Hematopoietic multipotent progenitor cell (in vitro differentiated cells): ENCODE results near the gene PCF11. TPM values are rescaled to one million over a fixed set of nuclear protein-coding genes. Genes with fewer than 3 reads are reported as not detected.
"Not testable (repeated sequence)": the region's sequence is repeated elsewhere in the genome, so short reads cannot be mapped to it uniquely, and the experiment has no call there.

Source experiments
- DNase-seq, 3 donors: peaks; one replicate each; pipeline ENCODE4 v3.0.0-alpha.2; 2011 to 2015; ENCODE audit warnings: low read depth in 2 of 3, low spot score in 2 of 3
- total RNA-seq: library from RNA; depleted of rRNA; stranded (reverse); fragments of >200 nt; gene quantifications from one replicate; pipeline ENCODE4 v1.2.3, GENCODE V29; 2012

The PCF11 gene, protein sequence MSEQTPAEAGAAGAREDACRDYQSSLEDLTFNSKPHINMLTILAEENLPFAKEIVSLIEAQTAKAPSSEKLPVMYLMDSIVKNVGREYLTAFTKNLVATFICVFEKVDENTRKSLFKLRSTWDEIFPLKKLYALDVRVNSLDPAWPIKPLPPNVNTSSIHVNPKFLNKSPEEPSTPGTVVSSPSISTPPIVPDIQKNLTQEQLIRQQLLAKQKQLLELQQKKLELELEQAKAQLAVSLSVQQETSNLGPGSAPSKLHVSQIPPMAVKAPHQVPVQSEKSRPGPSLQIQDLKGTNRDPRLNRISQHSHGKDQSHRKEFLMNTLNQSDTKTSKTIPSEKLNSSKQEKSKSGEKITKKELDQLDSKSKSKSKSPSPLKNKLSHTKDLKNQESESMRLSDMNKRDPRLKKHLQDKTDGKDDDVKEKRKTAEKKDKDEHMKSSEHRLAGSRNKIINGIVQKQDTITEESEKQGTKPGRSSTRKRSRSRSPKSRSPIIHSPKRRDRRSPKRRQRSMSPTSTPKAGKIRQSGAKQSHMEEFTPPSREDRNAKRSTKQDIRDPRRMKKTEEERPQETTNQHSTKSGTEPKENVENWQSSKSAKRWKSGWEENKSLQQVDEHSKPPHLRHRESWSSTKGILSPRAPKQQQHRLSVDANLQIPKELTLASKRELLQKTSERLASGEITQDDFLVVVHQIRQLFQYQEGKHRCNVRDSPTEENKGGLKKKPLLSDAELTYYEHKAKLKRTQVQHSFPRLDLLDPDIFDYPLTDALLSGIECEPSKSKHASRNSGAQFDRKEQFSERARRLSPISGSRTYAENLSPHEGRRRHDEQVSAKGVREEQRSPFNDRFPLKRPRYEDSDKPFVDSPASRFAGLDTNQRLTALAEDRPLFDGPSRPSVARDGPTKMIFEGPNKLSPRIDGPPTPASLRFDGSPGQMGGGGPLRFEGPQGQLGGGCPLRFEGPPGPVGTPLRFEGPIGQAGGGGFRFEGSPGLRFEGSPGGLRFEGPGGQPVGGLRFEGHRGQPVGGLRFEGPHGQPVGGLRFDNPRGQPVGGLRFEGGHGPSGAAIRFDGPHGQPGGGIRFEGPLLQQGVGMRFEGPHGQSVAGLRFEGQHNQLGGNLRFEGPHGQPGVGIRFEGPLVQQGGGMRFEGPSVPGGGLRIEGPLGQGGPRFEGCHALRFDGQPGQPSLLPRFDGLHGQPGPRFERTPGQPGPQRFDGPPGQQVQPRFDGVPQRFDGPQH (N-terminal part only)
- total RNA-seq: 47.7 TPM

- DNase-seq: no peak
Observed at GRCh38 chr11:83156996-83157593, at the start of gene PCF11. TSS of gene PCF11 (plus strand) at chr11:83157131. CDS start at chr11:83157440, 309 bp downstream.

- no peak for DNase-seq
Observed at GRCh38 chr11:83112886-83113285, 44.0 kb upstream of the PCF11 start.

- DNase-seq: no peak
Observed at GRCh38 chr11:83115026-83115425, 41.9 kb upstream of the PCF11 start.

- no peak for DNase-seq
Observed at GRCh38 chr11:83115551-83115950, 41.4 kb upstream of the PCF11 start.

DNA sequence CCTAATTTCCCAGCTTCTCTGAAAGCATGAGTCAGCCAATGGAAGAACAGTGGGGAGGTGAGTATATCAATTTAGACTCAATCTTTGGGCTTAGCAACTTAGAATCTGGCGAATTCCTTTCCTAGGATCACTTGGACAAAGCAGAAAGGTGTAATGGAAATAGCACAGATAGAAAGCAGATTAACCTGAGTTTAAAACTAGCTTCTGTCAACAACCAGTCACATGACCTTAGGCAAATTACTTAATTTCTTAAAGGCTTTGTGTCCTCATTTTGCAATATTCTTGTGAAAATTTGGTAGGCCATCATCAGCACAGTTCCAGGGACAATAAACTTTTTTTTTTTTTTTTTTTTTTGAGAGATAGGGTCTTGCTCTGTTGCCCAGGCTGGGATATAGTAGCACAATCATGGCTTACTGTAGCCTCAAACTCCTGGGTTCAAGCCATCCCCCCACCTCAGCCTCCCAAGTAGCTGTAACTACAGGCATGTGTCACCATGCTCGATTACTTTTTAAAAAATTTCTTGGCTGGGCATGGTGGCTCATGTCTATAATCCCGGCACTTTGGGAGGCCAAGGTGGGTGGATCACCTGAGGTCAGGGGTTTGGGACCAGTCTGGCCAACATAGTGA lies 40.8 kb upstream of the PCF11 start:
- DNase-seq: no peak

DNA sequence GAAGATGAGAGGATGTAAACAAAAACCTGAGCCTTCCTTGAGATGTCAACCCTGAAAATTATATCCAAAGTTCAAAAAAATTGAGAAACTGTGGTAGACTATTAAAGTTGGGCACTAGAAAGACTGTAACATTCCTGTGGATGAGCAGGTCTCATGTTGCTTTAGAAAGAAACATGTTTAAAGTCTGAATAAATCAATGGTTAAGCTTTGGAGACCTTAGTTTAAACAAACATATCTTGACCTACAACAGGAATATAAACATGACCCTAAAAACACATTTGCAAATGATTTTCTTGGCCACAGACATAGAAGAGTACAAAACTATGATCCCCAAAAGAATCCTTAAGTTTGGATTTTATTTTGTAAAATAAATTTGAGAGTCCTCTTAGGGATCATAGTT lies 38.1 kb upstream of the PCF11 start:
- no peak for DNase-seq

- DNase-seq: no peak
Observed at GRCh38 chr11:83119216-83119615, 37.7 kb upstream of the PCF11 start.

DNA sequence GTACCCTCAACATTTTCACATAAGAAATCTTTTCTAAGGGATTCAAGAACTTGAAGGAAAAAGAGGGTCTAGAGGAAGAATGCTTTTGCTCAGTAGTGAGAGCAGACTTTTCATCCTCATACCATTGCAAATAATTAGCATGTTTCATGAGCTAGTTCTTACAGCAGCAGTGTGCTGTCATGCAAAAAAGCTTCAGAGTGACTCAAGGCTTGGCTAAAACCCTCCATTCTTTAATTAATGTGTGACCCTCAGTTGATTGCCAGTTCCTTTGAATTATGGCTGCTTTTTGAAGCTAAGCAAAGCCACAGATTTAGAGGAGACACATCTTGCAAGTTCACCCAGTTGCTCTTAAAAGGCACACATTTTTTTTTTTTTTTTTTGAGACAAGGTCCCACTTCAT lies 36.6 kb upstream of the PCF11 start:
- DNase-seq: no peak

- DNase-seq: no peak
Observed at GRCh38 chr11:83122050-83122449, 34.9 kb upstream of the PCF11 start.

GRCh38 chr11:83122766-83123165 lies 34.2 kb upstream of the PCF11 start:
- no peak for DNase-seq

DNA sequence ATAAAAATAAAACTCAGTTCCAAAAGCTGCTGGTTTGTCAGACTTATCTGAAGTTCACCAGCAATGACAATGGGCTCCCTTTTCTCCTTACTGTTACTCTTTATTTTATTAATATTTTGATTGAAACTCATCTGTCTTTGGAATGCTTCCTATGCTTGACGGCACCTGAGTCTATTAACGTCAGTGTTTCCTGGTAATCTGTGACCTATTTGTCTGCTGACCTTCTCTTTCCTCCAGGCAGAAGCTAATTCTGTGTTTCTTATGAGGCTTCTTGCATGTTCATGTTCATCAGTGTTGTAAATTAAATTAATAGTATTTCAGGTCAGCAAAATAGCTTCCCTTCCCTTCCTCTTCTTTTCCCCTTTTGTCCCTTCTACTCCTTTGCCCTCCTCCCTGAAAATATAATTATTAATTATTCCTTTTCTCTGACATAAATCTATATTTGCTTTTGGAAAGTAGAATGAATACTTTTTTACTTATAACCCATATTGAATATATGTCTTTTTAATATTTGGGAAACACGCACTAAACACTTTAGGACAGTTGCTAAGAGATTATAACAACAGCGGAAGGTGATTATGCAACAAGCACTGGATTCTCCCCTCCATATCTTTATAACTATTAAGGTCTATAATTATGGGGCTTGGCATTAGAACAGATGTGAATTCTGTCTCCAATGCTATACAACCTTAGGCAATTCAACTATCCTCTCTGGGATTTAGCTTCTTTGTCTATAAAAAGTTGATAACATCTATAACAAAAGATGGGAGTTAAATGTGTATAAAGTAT lies 32.1 kb upstream of the PCF11 start:
- no peak for DNase-seq

DNA sequence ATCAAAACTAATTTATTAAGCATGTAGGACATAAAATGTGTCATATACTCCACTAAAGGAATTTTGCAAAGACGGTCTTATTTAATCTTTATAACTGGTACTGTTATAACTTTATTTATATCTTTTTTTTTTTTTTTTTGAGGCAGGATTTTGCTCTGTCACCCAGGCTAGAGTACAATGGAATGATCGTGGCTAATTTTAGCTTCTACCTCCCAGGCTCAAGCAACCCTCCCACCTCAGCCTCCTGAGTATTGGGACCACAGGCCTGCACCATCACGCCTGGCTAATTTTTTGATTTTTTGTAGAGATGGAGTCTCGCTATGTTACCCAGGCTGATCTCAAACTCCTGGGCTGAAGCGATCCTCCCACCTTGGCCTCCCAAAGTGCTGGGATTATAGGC lies 31.4 kb upstream of the PCF11 start:
- no peak for DNase-seq

DNA sequence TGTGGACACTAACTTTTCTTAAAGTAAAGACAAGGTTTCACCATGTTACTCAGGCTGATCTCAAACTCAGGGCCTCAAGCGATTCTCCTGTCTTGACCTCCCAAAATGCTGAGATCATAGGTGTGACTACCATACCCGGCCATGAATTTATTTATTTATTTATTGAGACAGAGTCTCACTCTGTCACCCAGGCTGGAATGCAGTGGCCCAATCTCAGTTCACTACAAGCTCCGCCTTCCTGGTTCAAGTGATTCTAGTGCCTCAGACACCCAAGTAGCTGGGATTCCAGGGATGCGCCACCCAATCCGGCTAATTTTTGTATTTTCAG lies 29.7 kb upstream of the PCF11 start:
- no peak for DNase-seq

DNA sequence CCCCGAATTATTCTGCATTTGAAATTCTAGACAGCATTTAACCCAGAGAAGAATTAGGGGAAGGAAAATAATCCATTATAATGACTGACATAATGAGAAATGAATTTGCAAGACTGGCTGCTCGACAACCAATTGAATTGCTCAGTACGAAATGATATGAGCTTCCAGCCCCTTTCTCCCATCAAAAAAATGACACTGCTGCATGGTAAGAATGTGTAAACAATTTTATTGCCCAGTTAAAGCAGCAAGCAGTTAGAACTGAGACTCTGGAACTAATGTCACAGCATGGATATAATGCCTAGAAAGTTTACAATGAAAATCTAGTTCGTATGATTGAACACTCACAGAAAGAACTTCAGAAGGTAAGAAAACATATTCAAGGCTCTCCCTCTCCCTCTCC lies 24.7 kb upstream of the PCF11 start:
- DNase-seq: no peak

GRCh38 chr11:83133266-83133665 lies 23.7 kb upstream of the PCF11 start:
- DNase-seq: not testable (repeated sequence)

DNA sequence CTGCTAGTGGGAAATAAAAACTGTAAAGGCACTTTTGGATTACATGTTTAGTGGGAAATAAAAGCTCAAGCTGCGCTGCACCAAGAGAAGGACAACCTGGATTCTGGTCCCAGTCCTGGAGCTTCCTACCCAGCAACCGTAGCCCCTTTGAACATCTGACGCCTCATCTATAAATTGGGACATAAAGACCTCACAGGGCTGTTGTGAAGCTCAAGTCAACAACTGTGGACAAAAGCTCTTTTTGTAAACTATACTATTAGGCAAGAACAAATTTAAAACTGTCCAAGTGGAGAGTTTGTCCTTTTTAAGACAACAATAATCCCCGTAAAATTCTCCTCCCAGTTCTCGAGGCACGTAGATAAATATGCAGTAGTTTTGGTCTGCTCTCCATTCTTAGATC lies 17.6 kb upstream of the PCF11 start:
- DNase-seq: no peak

DNA sequence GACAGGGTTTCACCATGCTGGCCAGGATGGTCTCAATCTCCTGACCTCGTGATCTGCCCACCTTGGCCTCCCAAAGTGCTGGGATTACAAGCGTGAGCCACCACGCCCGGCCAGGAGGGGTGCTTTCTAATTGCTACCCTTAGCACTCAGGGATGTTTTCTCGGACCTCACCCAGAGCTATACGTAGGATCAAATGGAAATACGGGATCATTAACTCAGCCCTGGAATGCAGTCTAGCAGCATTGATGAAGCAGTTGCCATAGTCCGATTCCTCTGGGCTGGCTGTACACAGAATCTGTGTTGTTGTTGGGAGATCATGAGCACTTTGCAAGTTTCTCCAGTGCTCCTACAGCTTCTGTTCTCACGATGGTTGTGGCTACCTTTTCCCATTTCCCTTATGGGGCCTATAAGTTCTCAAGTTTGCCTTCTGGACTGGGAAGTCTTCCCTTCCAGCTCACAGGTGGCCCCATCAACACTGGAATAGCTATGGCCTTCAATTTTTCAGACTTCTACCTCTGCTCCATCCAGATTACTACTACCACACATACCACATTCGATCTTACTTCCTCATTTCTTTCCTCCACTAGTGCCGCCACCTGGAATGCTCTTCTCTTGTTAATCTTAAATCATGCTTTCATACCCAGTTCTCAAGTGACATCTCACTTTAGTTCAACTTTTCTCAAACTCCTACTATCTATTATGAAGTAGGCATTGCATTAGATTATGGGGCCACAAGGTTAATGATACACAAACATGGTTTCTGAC lies 16.1 kb upstream of the PCF11 start:
- peak in 1 of 3 donors; percentile 66 for DNase-seq

GRCh38 chr11:83147895-83148294 lies 9.0 kb upstream of the PCF11 start:
- DNase-seq: no peak

- DNase-seq: no peak
Observed at GRCh38 chr11:83150450-83150849, 6.5 kb upstream of the PCF11 start.
